AG04449 (cell line): Measurements from ENCODE around the gene LRRC8C.

Experiments used
- CTCF ChIA-PET: fragments of 350-600 bp; formaldehyde crosslinking; extraction: SDS; loops from one replicate; lab custom pipeline; 2021; ENCODE audit warnings: antibody characterized with exemption; lab: Yijun Ruan, JAX
- POLR2A ChIA-PET: fragments of 400-600, 350-600 bp; formaldehyde crosslinking; extraction: SDS; loops from one replicate; lab custom pipeline; 2020; ENCODE audit warnings: antibody characterized with exemption, inconsistent platforms; lab: Yijun Ruan, JAX
- DNase-seq: peaks from one replicate; pipeline ENCODE4 v3.0.0-alpha.2; 2010; ENCODE audit warnings: low read depth, low spot score
- H3K4me3 ChIP-seq: 2 replicates; pipeline ENCODE4 v1.5.1; 2011; ENCODE audit warnings: low read depth, mild to moderate bottlenecking, control low read depth, low read length
- TF ChIP-seq, protein P1 (sequence below): IDR thresholded peaks from one replicate; pipeline ENCODE4 v1.5.1; 2011; ENCODE audit warnings: mild to moderate bottlenecking, moderate library complexity, low read length, control low read depth, inconsistent platforms; ENCODE audit not compliant: insufficient read depth; ENCODE audit errors: missing control alignments

Gene LRRC8C

GRCh38 chr1:89659322-89660081 lies 26.6 kb downstream of the LRRC8C start:
- TF ChIP-seq, protein P1, sequence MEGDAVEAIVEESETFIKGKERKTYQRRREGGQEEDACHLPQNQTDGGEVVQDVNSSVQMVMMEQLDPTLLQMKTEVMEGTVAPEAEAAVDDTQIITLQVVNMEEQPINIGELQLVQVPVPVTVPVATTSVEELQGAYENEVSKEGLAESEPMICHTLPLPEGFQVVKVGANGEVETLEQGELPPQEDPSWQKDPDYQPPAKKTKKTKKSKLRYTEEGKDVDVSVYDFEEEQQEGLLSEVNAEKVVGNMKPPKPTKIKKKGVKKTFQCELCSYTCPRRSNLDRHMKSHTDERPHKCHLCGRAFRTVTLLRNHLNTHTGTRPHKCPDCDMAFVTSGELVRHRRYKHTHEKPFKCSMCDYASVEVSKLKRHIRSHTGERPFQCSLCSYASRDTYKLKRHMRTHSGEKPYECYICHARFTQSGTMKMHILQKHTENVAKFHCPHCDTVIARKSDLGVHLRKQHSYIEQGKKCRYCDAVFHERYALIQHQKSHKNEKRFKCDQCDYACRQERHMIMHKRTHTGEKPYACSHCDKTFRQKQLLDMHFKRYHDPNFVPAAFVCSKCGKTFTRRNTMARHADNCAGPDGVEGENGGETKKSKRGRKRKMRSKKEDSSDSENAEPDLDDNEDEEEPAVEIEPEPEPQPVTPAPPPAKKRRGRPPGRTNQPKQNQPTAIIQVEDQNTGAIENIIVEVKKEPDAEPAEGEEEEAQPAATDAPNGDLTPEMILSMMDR, result no peak
- no peak overlapping the region for H3K4me3 ChIP-seq
- ChIA-PET CTCF (interaction anchor here (1.0 to 1.6 kb wide), 3 partner anchors 11 to 25 kb away, joined by 3 to 6 read pairs (median 4); no protein-coding TSS in a partner anchor), POLR2A (no interaction called here)
- no peak for DNase-seq

DNA sequence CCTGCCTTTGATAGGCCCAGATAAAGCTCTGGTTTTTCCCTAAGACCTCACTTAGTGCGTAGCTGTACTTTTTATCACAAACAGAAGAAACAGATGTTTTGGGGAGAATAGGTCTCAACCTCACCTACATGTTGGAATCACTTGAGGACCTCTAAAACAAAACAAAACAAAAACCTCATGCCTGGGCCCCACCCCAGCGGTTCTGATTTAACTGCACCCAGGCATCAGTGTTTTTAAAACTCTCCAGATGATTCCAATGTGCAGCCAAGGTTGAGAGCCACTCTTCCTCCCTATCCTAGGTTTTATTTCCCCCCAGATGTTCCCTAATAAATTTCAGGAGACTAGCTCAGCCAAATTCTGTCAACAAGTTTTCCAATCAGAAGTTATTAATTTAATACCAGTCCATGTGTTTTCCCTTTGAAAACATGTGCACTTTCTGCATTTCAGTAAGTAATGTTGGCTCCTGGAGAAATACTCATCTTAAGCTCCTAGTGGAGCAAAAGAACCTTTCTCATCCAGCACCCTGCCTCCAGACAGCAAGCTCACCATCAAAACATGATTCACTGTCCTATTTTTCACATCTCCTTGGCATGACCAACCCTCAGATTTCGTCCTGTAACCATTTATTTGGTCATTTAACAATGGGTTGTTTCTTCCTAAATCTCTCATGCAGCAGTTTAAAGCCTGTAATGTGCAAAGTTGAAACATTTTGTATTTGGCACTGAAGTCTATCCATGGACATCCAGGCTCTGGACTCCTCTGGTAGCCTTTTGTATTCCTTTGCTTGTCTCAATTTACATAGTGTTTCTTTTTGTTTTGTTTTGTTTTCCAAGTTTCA lies 27.5 kb downstream of the LRRC8C start:
- DNase-seq, result no peak
- ChIA-PET POLR2A (no interaction called here), CTCF (interaction anchor here (1.0 to 1.6 kb wide), 3 partner anchors 10 to 15 kb away, joined by 3 to 6 read pairs (median 4); no protein-coding TSS in a partner anchor)
- TF ChIP-seq, protein P1, result no peak
- no peak overlapping the region for H3K4me3 ChIP-seq

GRCh38 chr1:89665941-89666340 lies 33.0 kb downstream of the LRRC8C start:
- no peak for DNase-seq
- H3K4me3 ChIP-seq, result no peak overlapping the region
- CTCF ChIA-PET, result no interaction called here
- TF ChIP-seq, protein P1, result no peak
- POLR2A ChIA-PET, result no interaction called here

- POLR2A ChIA-PET, result no interaction called here
Measured at GRCh38 chr1:89666640-89667039, 33.7 kb downstream of the LRRC8C start.

DNA sequence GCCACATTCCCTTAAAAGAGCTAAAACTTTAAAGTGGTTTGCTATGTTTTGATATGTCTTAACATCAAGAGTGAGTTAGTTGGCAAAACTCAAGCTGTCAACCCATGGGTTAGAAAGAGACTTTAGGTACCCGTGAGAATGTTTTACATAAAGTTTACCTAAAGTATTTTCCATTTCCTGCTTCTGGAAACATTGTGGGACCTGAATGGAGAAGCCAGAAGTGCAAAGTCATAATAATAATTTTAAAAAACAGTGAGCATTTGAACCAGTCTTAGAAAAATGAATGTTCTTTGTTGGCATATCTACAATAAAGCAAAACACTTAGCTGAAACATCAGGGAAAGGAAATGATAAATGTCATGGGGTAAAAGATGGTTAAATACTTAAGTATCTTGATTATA lies 34.8 kb downstream of the LRRC8C start:
- no peak for DNase-seq
- POLR2A ChIA-PET, result no interaction called here
- CTCF ChIA-PET, result interaction anchor here (1.9 to 2.8 kb wide), 2 partner anchors 9 to 96 kb away, joined by 4 to 9 read pairs; no protein-coding TSS in a partner anchor
- H3K4me3 ChIP-seq, result no peak overlapping the region
- TF ChIP-seq, protein P1, result no peak

More at GRCh38 chr1:89666640-89667039, 33.7 kb downstream of the LRRC8C start:
- DNase-seq, result no peak
- H3K4me3 ChIP-seq, result no peak overlapping the region
- TF ChIP-seq, protein P1, result no peak
- CTCF ChIA-PET, result interaction anchor here (1.9 kb wide), 1 partner anchor 10 kb away, joined by 4 read pairs; no protein-coding TSS in a partner anchor
